IMR-90 (cell line): ENCODE results near the gene SEPSECS. TPM values are rescaled to one million over a fixed set of nuclear protein-coding genes. Genes with fewer than 3 reads are reported as not detected.

ENCODE experiments used
- ATAC-seq: fragments of 200-7000 bp; cut with Tn5 transposase; 2 replicates; pipeline ENCODE4 v1.9.1; 2020; ENCODE audit warnings: low read depth, mild to moderate bottlenecking, moderate library complexity
- BruUV-seq: library from RNA; stranded (reverse); fragments of 400-500 nt; replicated peaks from 2 replicates; lab custom pipeline; 2021; lab: Mats Ljungman, UMichigan
- CTCF ChIA-PET: fragments of 300-600 bp; formaldehyde crosslinking; extraction: SDS; loops from one replicate; lab custom pipeline; 2021; ENCODE audit warnings: antibody characterized with exemption; lab: Yijun Ruan, JAX
- POLR2A ChIA-PET: fragments of 300-600 bp; sonication (Branson Sonifier 250); formaldehyde crosslinking; loops from one replicate; lab custom pipeline; 2022; ENCODE audit warnings: antibody characterized with exemption; ENCODE audit not compliant: unreplicated experiment; lab: Charles Lee
- DNase-seq: peaks from one replicate; pipeline ENCODE4 v3.0.0; 2013
- H2AFZ ChIP-seq: replicated peaks from 2 replicates; pipeline ENCODE3; 2013; ENCODE audit warnings: low read length, mild to moderate bottlenecking; ENCODE audit not compliant: poor library complexity
- H2AK5ac ChIP-seq: 2 replicates; pipeline ENCODE4 v1.6.1; 2013; ENCODE audit warnings: low read depth, low read length, inconsistent platforms
- H2AK9ac ChIP-seq: replicated peaks from 2 replicates; pipeline ENCODE3; 2013; ENCODE audit warnings: mild to moderate bottlenecking, low read depth, low read length, moderate library complexity; ENCODE audit not compliant: poor library complexity
- H2BK120ac ChIP-seq: 2 replicates; pipeline ENCODE4 v1.6.1; 2013; ENCODE audit warnings: low read depth, low read length, inconsistent platforms
- H2BK15ac ChIP-seq: 3 replicates; pipeline ENCODE4 v1.6.1; 2013; ENCODE audit warnings: low read depth, low read length, inconsistent platforms
- H2BK20ac ChIP-seq: 2 replicates; pipeline ENCODE4 v1.6.1; 2013; ENCODE audit warnings: low read depth, mild to moderate bottlenecking, inconsistent platforms, low read length, moderate library complexity
- H2BK5ac ChIP-seq: 2 replicates; pipeline ENCODE4 v1.6.1; 2013; ENCODE audit warnings: mild to moderate bottlenecking, low read depth, low read length, inconsistent platforms; ENCODE audit not compliant: poor library complexity, severe bottlenecking
- H3K14ac ChIP-seq: replicated peaks from 2 replicates; pipeline ENCODE4 v1.6.1; 2013; ENCODE audit warnings: low read depth, low read length, inconsistent platforms
- H3K18ac ChIP-seq: 2 replicates; pipeline ENCODE4 v1.6.1; 2013; ENCODE audit warnings: low read depth, low read length, control low read depth
- H3K23ac ChIP-seq: 2 replicates; pipeline ENCODE4 v1.6.1; 2013; ENCODE audit warnings: low read depth, low read length, inconsistent platforms
- H3K27ac ChIP-seq: 2 replicates; pipeline ENCODE4 v1.5.1; 2013; ENCODE audit warnings: mild to moderate bottlenecking, control low read depth, low read length; ENCODE audit not compliant: insufficient read depth
- H3K27me3 ChIP-seq: 2 replicates; pipeline ENCODE4 v1.6.1; 2013; ENCODE audit warnings: low read length; ENCODE audit not compliant: control insufficient read depth, insufficient read depth
- H3K36me3 ChIP-seq: 2 replicates; pipeline ENCODE4 v1.6.1; 2013; ENCODE audit warnings: low read length, mixed read lengths; ENCODE audit not compliant: control insufficient read depth, insufficient read depth
- H3K4ac ChIP-seq: 2 replicates; pipeline ENCODE4 v1.6.1; 2013; ENCODE audit warnings: low read depth, low read length, inconsistent platforms
- H3K4me1 ChIP-seq: 2 replicates; pipeline ENCODE4 v1.6.1; 2013; ENCODE audit warnings: low read length, mixed read lengths; ENCODE audit not compliant: control insufficient read depth, insufficient read depth
- H3K4me2 ChIP-seq: 2 replicates; pipeline ENCODE4 v1.6.1; 2013; ENCODE audit warnings: low read depth, mild to moderate bottlenecking, control low read depth, low read length, moderate library complexity
- H3K4me3 ChIP-seq: 2 replicates; pipeline ENCODE4 v1.5.1; 2013; ENCODE audit warnings: low read depth, mild to moderate bottlenecking, control low read depth, low read length, moderate library complexity; ENCODE audit not compliant: insufficient read depth
- H3K56ac ChIP-seq: 2 replicates; pipeline ENCODE4 v1.6.1; 2013; ENCODE audit warnings: low read length, inconsistent platforms; ENCODE audit not compliant: insufficient read depth; ENCODE audit errors: extremely low read depth
- H3K79me1 ChIP-seq, 2 experiments: 2 replicates each; pipeline ENCODE4 v1.6.1; 2013; ENCODE audit warnings: low read length in 2 of 2, inconsistent platforms in 1 of 2, low read depth in 1 of 2
- H3K9ac ChIP-seq: 2 replicates; pipeline ENCODE4 v1.6.1; 2013; ENCODE audit warnings: low read depth, low read length, control low read depth
- H3K9me1 ChIP-seq: 2 replicates; pipeline ENCODE4 v1.6.1; 2013; ENCODE audit warnings: low read length, inconsistent platforms; ENCODE audit not compliant: insufficient read depth
- H3K9me3 ChIP-seq: 2 replicates; pipeline ENCODE4 v1.6.1; 2013; ENCODE audit warnings: low read length; ENCODE audit not compliant: control insufficient read depth, insufficient read depth
- H4K20me1 ChIP-seq: 2 replicates; pipeline ENCODE4 v1.6.1; 2013; ENCODE audit warnings: low read length, inconsistent platforms; ENCODE audit not compliant: insufficient read depth
- H4K5ac ChIP-seq: 2 replicates; pipeline ENCODE4 v1.6.1; 2013; ENCODE audit warnings: mild to moderate bottlenecking, low read depth, low read length, control low read depth
- H4K8ac ChIP-seq, 2 experiments: 2 replicates each; pipeline ENCODE4 v1.6.1; 2013; ENCODE audit warnings: low read depth in 2 of 2, low read length in 2 of 2, control low read depth in 1 of 2, inconsistent platforms in 1 of 2
- H4K91ac ChIP-seq: 2 replicates; pipeline ENCODE4 v1.6.1; 2013; ENCODE audit warnings: low read depth, low read length, inconsistent platforms; ENCODE audit not compliant: insufficient read depth
- BHLHE40 ChIP-seq: fragments of 150-350 bp; IDR thresholded peaks from 2 replicates; pipeline ENCODE4 v1.6.1; 2016; ENCODE audit warnings: mild to moderate bottlenecking, low read depth, low read length
- FOS ChIP-seq: fragments of 150-350 bp; IDR thresholded peaks from 2 replicates; pipeline ENCODE4 v1.6.1; 2016; ENCODE audit warnings: low read depth, low read length
- MAFK ChIP-seq: IDR thresholded peaks from 2 replicates; pipeline ENCODE4 v1.6.1; 2012; ENCODE audit warnings: low read depth, low read length, improper control_type of control experiment
- MAZ ChIP-seq: IDR thresholded peaks from 2 replicates; pipeline ENCODE4 v1.6.1; 2012; ENCODE audit warnings: low read depth, mild to moderate bottlenecking, low read length, improper control_type of control experiment, moderate library complexity, borderline replicate concordance
- MXI1 ChIP-seq: IDR thresholded peaks from 2 replicates; pipeline ENCODE4 v1.6.1; 2012; ENCODE audit warnings: low read depth, mild to moderate bottlenecking, low read length, moderate library complexity, borderline replicate concordance
- RAD21 ChIP-seq: IDR thresholded peaks from 2 replicates; pipeline ENCODE4 v1.6.1; 2012; ENCODE audit warnings: low read length, improper control_type of control experiment
- RCOR1 ChIP-seq: IDR thresholded peaks from 2 replicates; pipeline ENCODE4 v1.6.1; 2012; ENCODE audit warnings: mild to moderate bottlenecking, low read length, improper control_type of control experiment; ENCODE audit not compliant: insufficient replicate concordance
- RFX5 ChIP-seq: IDR thresholded peaks from 2 replicates; pipeline ENCODE4 v1.8.0; 2012; ENCODE audit warnings: low read depth, mild to moderate bottlenecking, low read length, moderate library complexity
- SMC3 ChIP-seq: fragments of 150-350 bp; IDR thresholded peaks from 2 replicates; pipeline ENCODE4 v1.6.1; 2016; ENCODE audit warnings: low read depth, mild to moderate bottlenecking, antibody characterized with exemption, low read length, moderate library complexity
- WGBS, 2 experiments: methylation state at CpG; one replicate each; pipeline versions ENCODE4 v1.1.5 to v1.1.7; 2013; ENCODE audit warnings: missing lambda C conversion rate in 2 of 2; ENCODE audit not compliant: insufficient read length in 1 of 2; ENCODE audit errors: extremely low coverage in 2 of 2; 5-methylcytosine and 5-hydroxymethylcytosine counted together
- dilution Hi-C: fragments of 300-500 bp; cut with HindIII; formaldehyde crosslinking; loops from one replicate; pipeline ENCODE4 v1.14.3; 2018; ENCODE audit warnings: low sequenced_read_pairs; ENCODE audit not compliant: unreplicated experiment
- in situ Hi-C: fragments of 300-500 bp; cut with MboI; formaldehyde crosslinking; loops from 3 replicates; pipeline ENCODE4 v1.14.3; 2019; ENCODE audit warnings: low sequenced_read_pairs, inconsistent platforms, mixed read lengths
- intact Hi-C: fragments of 100-400 bp; cut with micrococcal nuclease; formaldehyde crosslinking; loops from 2 replicates; pipeline ENCODE4 v1.10.0; 2022
- polyA plus RNA-seq, 3 experiments: library from polyadenylated mRNA; depleted of rRNA; stranded (reverse); fragments of >200 nt; gene quantifications; 2 replicates each; pipeline ENCODE4 v1.2.3, GENCODE V29; 2012; ENCODE audit warnings: low replicate concordance in 1 of 3
- total RNA-seq: library from RNA; depleted of rRNA; stranded (reverse); fragments of >200 nt; gene quantifications from 2 replicates; pipeline ENCODE4 v1.2.3, GENCODE V29; 2012

The SEPSECS gene
- total and polyA plus RNA-seq, 2 of the 4 experiments (the other 2 are of a cell fraction), result 1.7 to 5.0 TPM

DNA sequence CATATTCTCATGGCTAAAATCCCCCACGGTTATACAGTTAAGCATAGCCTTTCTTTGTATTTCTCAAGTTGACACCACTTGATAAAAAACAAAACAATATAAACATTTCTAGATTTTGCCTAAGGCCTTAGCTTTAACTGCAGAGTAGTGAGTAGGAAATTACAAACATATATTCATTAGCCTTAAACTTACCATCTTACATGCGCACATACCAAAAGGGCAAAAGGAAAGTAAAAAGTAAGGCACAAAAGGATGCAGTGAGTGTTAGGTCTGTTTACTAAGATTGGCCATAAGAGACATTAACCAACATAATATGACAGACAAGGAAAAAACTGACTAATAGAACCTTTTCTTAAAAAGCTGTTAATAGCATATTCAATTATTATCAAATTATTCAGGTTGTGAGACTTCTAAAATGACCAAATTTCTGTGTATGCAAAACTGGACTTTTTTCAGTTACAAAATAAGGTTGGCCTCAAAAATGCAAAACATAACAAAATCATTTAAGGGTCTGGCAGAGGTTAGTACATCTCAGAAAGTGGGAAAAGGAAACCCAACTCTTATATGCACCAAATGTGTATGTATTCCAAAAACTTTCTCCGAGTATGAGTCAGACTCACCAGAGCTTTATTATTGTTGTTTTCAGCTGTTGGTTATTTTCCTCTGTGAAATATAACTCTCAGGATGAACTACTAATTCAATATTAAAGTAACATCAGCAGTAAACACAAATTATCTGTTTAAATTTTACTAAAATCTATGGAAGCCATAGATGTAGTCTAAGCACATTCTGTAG is 39.9 kb downstream of the SEPSECS start:
- Histone ChIP-seq H2AK9ac (no peak overlapping the region), H2AFZ (no peak overlapping the region), H3K23ac (no peak overlapping the region), H3K79me1 (no peaks in the 10 kb centered on the region), H3K18ac (no peak overlapping the region), H3K4me3 (no peak overlapping the region), H3K4me1 (no peaks in the 10 kb centered on the region), H3K56ac (no peak overlapping the region), H3K4me2 (no peak overlapping the region), H2AK5ac (no peak overlapping the region), H4K8ac (no peak overlapping the region), H3K27ac (no peak overlapping the region), H3K9me1 (no peaks in the 10 kb centered on the region), H3K14ac (no peak overlapping the region), H3K9me3 (no peaks in the 10 kb centered on the region), H3K4ac (no peak overlapping the region), H3K27me3 (no peaks in the 10 kb centered on the region), H2BK20ac (no peak overlapping the region), H4K20me1 (no peaks in the 10 kb centered on the region), H4K5ac (no peak overlapping the region), H3K9ac (no peak overlapping the region), H3K36me3 (no peaks in the 10 kb centered on the region), H4K91ac (no peak overlapping the region), H2BK120ac (no peak overlapping the region), H2BK5ac (no peak overlapping the region), H2BK15ac (no peak overlapping the region)
- ATAC-seq (peak; percentile 32; the same call in 1 of the 2 replicates), DNase-seq (no peak)
- ChIA-PET POLR2A (no interaction called here), CTCF (no interaction called here)
- in situ Hi-C loops (no loop called here), intact Hi-C loops (no loop called here), dilution Hi-C loops (no loop called here)
- WGBS, 2 experiments, result 100% methylated on average over 1 of the region's 3 CpGs; no CpG with 5 or more reads in 1 of the 2 experiments
- no peak for TF ChIP-seq RCOR1
- TF ChIP-seq RFX5, result no peak
- no peak for TF ChIP-seq MXI1
- no peak for TF ChIP-seq MAZ
- no peak for TF ChIP-seq BHLHE40
- no peak for TF ChIP-seq FOS
- TF ChIP-seq MAFK, result no peak
- TF ChIP-seq RAD21, result no peak
- TF ChIP-seq SMC3, result no peak
- no TSS peak for BruUV-seq
